OCI-LY3 (cell line): Measurements from ENCODE around the gene GNS.
"Not testable (repeated sequence)": the region's sequence is repeated elsewhere in the genome, so short reads cannot be mapped to it uniquely, and the experiment has no call there.

Source experiments
- CTCF ChIP-seq: fragments of 200-600, 300-600 bp; sonication (generic); IDR thresholded peaks from 2 replicates; pipeline ENCODE4 v1.5.1; 2014; ENCODE audit warnings: antibody characterized with exemption, low read length, low read depth
- EZH2phosphoT487 ChIP-seq: fragments of 200-600 bp; shearing (Covaris generic); IDR thresholded peaks from 2 replicates; pipeline ENCODE4 v1.6.1; 2018; ENCODE audit warnings: antibody characterized with exemption, mixed run types, low read depth

DNA sequence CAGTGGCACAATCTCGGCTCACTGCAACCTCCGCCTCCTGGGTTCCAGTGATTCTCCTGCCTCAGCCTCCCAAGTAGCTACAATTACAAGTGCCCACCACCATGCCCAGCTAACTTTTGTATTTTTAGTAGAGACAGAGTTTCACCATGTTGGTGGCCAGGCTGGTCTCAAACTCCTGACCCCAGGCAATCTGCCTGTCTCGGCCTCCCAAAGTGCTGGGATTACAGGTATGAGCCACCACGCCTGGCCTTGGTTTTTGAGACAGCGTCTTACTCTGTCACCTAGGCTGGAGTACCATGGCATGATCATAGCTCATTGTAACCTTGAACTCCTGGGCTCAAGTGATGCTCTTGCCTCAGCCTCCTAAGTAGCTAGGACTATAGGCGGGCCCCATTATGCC, 69.0 kb downstream of the GNS start:
- TF ChIP-seq CTCF, EZH2phosphoT487: not testable (repeated sequence)
